COLO668 (cell line): ENCODE measurements around the gene APOLD1.
"Not testable (repeated sequence)": the region's sequence is repeated elsewhere in the genome, so short reads cannot be mapped to it uniquely, and the experiment has no call there.

Experiments used
- DNase-seq: peaks from one replicate; lab custom pipeline; 2025; ENCODE audit not compliant: unreplicated experiment; lab: John Stamatoyannopoulos, UW

APOLD1 gene

DNA sequence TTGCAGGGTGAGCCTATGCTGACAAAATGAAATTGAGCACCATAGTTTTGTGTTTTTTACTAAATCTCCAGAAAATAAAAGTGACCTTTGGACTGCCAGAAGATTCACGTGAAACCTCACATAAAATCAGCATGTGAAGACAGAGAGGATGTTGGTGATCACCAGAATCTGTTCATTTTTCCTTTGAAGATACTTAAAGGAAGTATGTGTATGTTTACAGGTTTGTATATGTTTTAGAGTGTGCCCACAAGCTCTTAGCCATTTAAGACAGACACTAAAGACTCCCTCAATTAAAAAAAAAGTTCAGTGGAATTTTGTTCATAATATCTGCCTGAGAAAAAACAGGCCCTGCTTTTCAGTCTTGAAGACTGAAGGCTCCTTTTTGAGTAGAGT is 53.5 kb downstream of the APOLD1 start:
- no peak for DNase-seq

DNA sequence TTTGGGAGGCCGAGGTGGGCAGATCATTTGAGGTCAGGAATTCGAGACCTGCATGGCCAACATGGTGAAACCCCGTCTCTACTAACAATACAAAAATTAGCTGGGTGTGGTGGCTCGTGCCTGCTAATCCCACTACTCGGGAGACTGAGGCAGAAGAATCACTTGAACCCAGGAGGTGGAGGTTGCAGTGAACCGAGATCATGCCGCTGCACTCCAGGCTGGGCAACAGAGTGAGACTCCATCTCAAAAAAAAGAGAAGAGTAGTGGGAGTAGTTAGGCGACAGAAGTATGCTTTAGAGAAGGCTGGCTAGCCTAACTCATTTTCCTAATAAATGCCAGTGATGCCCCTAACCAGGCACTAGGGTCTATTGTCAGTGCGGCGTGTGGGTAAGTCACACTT is 54.0 kb downstream of the APOLD1 start:
- DNase-seq: not testable (repeated sequence)

DNA sequence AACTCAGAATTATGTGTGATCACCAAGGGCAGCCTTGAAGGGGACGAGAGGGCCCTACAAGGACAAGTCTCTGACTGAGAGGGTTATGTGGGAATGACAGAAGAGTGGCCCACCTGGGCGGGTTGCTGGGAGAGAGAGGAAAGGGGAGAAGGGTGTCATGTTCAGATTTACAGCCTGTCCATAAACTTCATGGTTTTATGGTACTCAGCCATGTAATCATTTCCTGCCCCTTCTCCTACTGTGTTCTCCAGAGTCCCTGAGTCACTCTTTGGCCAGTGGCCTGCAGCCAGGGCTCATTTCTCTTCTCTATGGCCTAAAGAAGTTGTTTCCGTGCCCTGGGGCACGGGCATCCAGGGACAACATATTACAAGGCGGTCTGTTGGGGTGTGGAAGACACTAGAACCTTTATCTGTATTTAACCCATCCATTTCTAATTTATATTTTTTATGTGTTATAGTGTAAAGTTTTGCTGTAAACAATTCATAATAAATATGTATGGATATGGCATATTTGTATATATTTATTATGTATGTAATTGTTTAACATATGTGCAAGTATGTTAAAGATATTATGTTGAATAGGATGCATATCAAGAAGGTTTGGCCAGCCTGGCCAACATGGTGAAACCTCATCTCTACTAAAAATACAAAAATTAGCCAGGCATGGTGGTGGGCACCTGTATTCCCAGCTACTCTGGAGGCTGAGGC is 54.6 kb downstream of the APOLD1 start:
- DNase-seq: no peak

DNA sequence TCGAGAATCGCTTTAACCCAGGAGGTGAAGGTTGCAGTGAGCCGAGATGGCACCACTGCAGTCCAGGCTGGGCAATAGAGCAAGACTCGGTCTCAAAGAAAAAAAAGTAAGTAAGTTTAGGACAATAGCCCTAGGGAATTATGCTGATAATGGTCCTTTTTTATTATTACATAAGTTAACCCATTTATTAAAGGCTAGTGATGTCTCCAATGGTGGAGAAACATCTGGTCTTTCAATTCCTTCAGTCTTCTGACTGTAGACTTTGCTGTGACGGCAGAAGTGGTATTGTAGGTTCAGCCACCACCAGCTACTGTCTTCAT is 55.1 kb downstream of the APOLD1 start:
- DNase-seq: no peak
